Activated effector memory CD4-positive, alpha-beta T cell treated with anti-CD3 and anti-CD28 coated beads, Interleukin-2, amount 50 U/mL, for 16 hours (primary cell): ENCODE results near the gene TMED10.

Experiments
- DNase-seq: peaks from one replicate; pipeline ENCODE4 v3.0.0-alpha.2; 2020

The TMED10 gene

GRCh38 chr14:75126121-75126544 is 50.3 kb downstream of the TMED10 start:
- DNase-seq = no peak

- no peak for DNase-seq
Measured at GRCh38 chr14:75125617-75126016, 50.8 kb downstream of the TMED10 start.

GRCh38 chr14:75123991-75124390 is 52.4 kb downstream of the TMED10 start:
- DNase-seq = peak; percentile 69

GRCh38 chr14:75121552-75121951 is 54.9 kb downstream of the TMED10 start:
- DNase-seq = no peak

- DNase-seq = no peak
Measured at GRCh38 chr14:75120541-75121291, 55.7 kb downstream of the TMED10 start.

- no peak for DNase-seq
Measured at GRCh38 chr14:75119056-75119455, 57.4 kb downstream of the TMED10 start.

- no peak for DNase-seq
Measured at GRCh38 chr14:75113932-75114539, 62.4 kb downstream of the TMED10 start.

GRCh38 chr14:75109877-75110276 is 66.5 kb downstream of the TMED10 start:
- DNase-seq = no peak

GRCh38 chr14:75107186-75107585 is 69.2 kb downstream of the TMED10 start:
- DNase-seq = no peak

- no peak for DNase-seq
Measured at GRCh38 chr14:75101491-75101890, 74.9 kb downstream of the TMED10 start.

GRCh38 chr14:75098682-75099081 is 77.7 kb downstream of the TMED10 start:
- no peak for DNase-seq

GRCh38 chr14:75098212-75098611 is 78.2 kb downstream of the TMED10 start:
- DNase-seq = no peak

- no peak for DNase-seq
Measured at GRCh38 chr14:75096959-75097358, 79.5 kb downstream of the TMED10 start.

- no peak for DNase-seq
Measured at GRCh38 chr14:75095690-75096089, 80.7 kb downstream of the TMED10 start.

GRCh38 chr14:75094896-75095295 is 81.5 kb downstream of the TMED10 start:
- DNase-seq = no peak

- DNase-seq = no peak
Measured at GRCh38 chr14:75092698-75093097, 83.7 kb downstream of the TMED10 start.

- no peak for DNase-seq
Measured at GRCh38 chr14:75091251-75091650, 85.2 kb downstream of the TMED10 start.

GRCh38 chr14:75090353-75090752 is 86.1 kb downstream of the TMED10 start:
- no peak for DNase-seq

GRCh38 chr14:75088566-75089373 is 87.6 kb downstream of the TMED10 start:
- no peak for DNase-seq

GRCh38 chr14:75088153-75088552 is 88.3 kb downstream of the TMED10 start:
- DNase-seq = no peak

- DNase-seq = no peak
Measured at GRCh38 chr14:75084513-75084912, 91.9 kb downstream of the TMED10 start.

GRCh38 chr14:75083271-75083670 is 93.1 kb downstream of the TMED10 start:
- no peak for DNase-seq

- no peak for DNase-seq
Measured at GRCh38 chr14:75081660-75082229, 94.7 kb downstream of the TMED10 start.
